ENCODE data around the gene UVSSA.

- TF ChIP-seq, protein P1, sequence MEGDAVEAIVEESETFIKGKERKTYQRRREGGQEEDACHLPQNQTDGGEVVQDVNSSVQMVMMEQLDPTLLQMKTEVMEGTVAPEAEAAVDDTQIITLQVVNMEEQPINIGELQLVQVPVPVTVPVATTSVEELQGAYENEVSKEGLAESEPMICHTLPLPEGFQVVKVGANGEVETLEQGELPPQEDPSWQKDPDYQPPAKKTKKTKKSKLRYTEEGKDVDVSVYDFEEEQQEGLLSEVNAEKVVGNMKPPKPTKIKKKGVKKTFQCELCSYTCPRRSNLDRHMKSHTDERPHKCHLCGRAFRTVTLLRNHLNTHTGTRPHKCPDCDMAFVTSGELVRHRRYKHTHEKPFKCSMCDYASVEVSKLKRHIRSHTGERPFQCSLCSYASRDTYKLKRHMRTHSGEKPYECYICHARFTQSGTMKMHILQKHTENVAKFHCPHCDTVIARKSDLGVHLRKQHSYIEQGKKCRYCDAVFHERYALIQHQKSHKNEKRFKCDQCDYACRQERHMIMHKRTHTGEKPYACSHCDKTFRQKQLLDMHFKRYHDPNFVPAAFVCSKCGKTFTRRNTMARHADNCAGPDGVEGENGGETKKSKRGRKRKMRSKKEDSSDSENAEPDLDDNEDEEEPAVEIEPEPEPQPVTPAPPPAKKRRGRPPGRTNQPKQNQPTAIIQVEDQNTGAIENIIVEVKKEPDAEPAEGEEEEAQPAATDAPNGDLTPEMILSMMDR (IDR thresholded peaks at IDR 0.05; ENCODE audit: low read length): no peak
- no peak for TF ChIP-seq EZH2 (optimal IDR thresholded peaks at IDR 0.05; ENCODE audit: low read depth, low read length)
These were observed 63.7 kb downstream of the UVSSA start for GRCh38 chr4:1410491-1411325.

Data from MM.1S (cell line).